Measurements from ENCODE around the gene XPO6. TPM values are rescaled to one million over a fixed set of nuclear protein-coding genes. Genes with fewer than 3 reads are reported as not detected.

XPO6 gene
- polyA plus RNA-seq, 1 donor from 2014 or later: 104 TPM

GRCh38 chr16:28196387-28196987, 15.3 kb downstream of the XPO6 start:
- TF ChIP-seq SMC3 (conservative IDR thresholded peaks at IDR 0.05; ENCODE audit: poor library complexity): no peak
- no peak for TF ChIP-seq CTCF (IDR thresholded peaks at IDR 0.05; ENCODE audit: poor library complexity, severe bottlenecking)
- no peak for TF ChIP-seq MXI1 (conservative IDR thresholded peaks at IDR 0.05; ENCODE audit: poor library complexity, severe bottlenecking)
- no peak for TF ChIP-seq POLR2AphosphoS5 (IDR thresholded peaks at IDR 0.05)
- TF ChIP-seq EP300 (conservative IDR thresholded peaks at IDR 0.05; ENCODE audit: poor library complexity, severe bottlenecking): no peak
- TF ChIP-seq EZH2 (IDR thresholded peaks at IDR 0.05; ENCODE audit: borderline replicate concordance, insufficient read depth, low read length, poor library complexity, severe bottlenecking): no peak
- TF ChIP-seq RAD21 (conservative IDR thresholded peaks at IDR 0.05): no peak
- no peak for TF ChIP-seq REST (IDR thresholded peaks at IDR 0.05; ENCODE audit: borderline replicate concordance)
- no peak for TF ChIP-seq TAF1 (IDR thresholded peaks at IDR 0.05; ENCODE audit: low read depth)
- Histone ChIP-seq H3K27ac (ENCODE audit: low read length) (no peak overlapping the region), H3K4me2 (ENCODE audit: low read length) (no peak overlapping the region), H3K9ac (ENCODE audit: low read length) (no peak overlapping the region), H3K4me3 (ENCODE audit: low read length) (no peak overlapping the region), H3K9me2 (ENCODE audit: insufficient read depth, low read length) (no peaks in the 10 kb centered on the region), H3K36me3 (ENCODE audit: insufficient read depth, low read length) (no peaks in the 10 kb centered on the region), H4K20me1 (ENCODE audit: insufficient read depth) (peaks cover 7% of the 10 kb centered on the region), H3F3A (ENCODE audit: insufficient read depth, low read length, poor library complexity, severe bottlenecking) (no peaks in the 10 kb centered on the region), H3K27me3 (ENCODE audit: insufficient read depth, low read depth, low read length) (no peaks in the 10 kb centered on the region), H3K9me3 (ENCODE audit: low read length) (no peaks in the 10 kb centered on the region), H3K79me2 (replicated peaks; ENCODE audit: insufficient read depth, low read length) (peaks cover 33% of the 10 kb centered on the region), H2AFZ (ENCODE audit: low read depth, low read length) (no peak overlapping the region)

- Histone ChIP-seq H3K36me3 (ENCODE audit: insufficient read depth, low read length) (no peaks in the 10 kb centered on the region), H3F3A (ENCODE audit: insufficient read depth, low read length, poor library complexity, severe bottlenecking) (no peaks in the 10 kb centered on the region), H3K9me3 (ENCODE audit: low read length) (no peaks in the 10 kb centered on the region), H4K20me1 (ENCODE audit: insufficient read depth) (peaks cover 10% of the 10 kb centered on the region), H2AFZ (ENCODE audit: low read depth, low read length) (no peak overlapping the region), H3K9me2 (ENCODE audit: insufficient read depth, low read length) (no peaks in the 10 kb centered on the region), H3K27ac (ENCODE audit: low read length) (no peak overlapping the region), H3K27me3 (ENCODE audit: insufficient read depth, low read depth, low read length) (no peaks in the 10 kb centered on the region), H3K79me2 (replicated peaks; ENCODE audit: insufficient read depth, low read length) (peaks cover 36% of the 10 kb centered on the region), H3K9ac (ENCODE audit: low read length) (no peak overlapping the region), H3K4me2 (ENCODE audit: low read length) (no peak overlapping the region), H3K4me3 (ENCODE audit: low read length) (no peak overlapping the region)
- no peak for TF ChIP-seq SMC3 (conservative IDR thresholded peaks at IDR 0.05; ENCODE audit: poor library complexity)
Observed at GRCh38 chr16:28195859-28196258, 15.9 kb downstream of the XPO6 start.
